Esophagus squamous epithelium (tissue), 5 donors: ENCODE data around the gene TSPAN18. TPM values are rescaled to one million over a fixed set of nuclear protein-coding genes. Genes with fewer than 3 reads are reported as not detected.

Experiments used
- DNase-seq: peaks from one replicate; lab custom pipeline; 2025; lab: John Stamatoyannopoulos, UW
- H3K27ac ChIP-seq, 4 donors: fragments of 200-600 bp; sonication (generic); one replicate each; pipeline ENCODE4 v1.5.1; 2016 to 2019; ENCODE audit warnings: mild to moderate bottlenecking in 1 of 4
- H3K27me3 ChIP-seq, 4 donors: fragments of 200-600 bp; sonication (generic); 1 replicate in 3 of 4; 2 replicates in 1 of 4; pipeline versions ENCODE4 v1.5.1 to v1.6.0; 2017 to 2021; ENCODE audit warnings: antibody characterized with exemption in 1 of 4
- H3K36me3 ChIP-seq, 3 donors: fragments of 200-600 bp; sonication (generic); one replicate each; pipeline ENCODE4 v1.5.1; 2016 to 2019
- H3K4me1 ChIP-seq, 3 donors: fragments of 200-600 bp; sonication (generic); one replicate each; pipeline ENCODE4 v1.5.1; 2017 to 2019
- H3K4me3 ChIP-seq, 4 donors: fragments of 200-600 bp; sonication (generic); 1 replicate in 3 of 4; 2 replicates in 1 of 4; pipeline ENCODE4 v1.5.1; 2016 to 2019; ENCODE audit warnings: mild to moderate bottlenecking in 2 of 4, moderate library complexity in 1 of 4
- H3K9me3 ChIP-seq, 3 donors: fragments of 200-600 bp; sonication (generic); one replicate each; pipeline ENCODE4 v1.5.1; 2016 to 2019
- POLR2A ChIP-seq, 4 donors: fragments of 450-650 bp; IDR thresholded peaks; one replicate each; pipeline ENCODE4 v1.6.1; 2017; ENCODE audit warnings: antibody characterized with exemption in 4 of 4, mild to moderate bottlenecking in 4 of 4, moderate library complexity in 3 of 4
- WGBS, 2 donors: methylation state at CpG; one replicate each; pipeline ENCODE4 v1.1.5; 2018; 5-methylcytosine and 5-hydroxymethylcytosine counted together
- intact Hi-C: fragments of 100-400 bp; cut with DNase I; formaldehyde crosslinking; loops from one replicate; pipeline ENCODE4 v1.15.0; 2022
- total RNA-seq, 4 donors: library from RNA; depleted of rRNA; stranded (reverse); fragments of >200 nt; gene quantifications; one replicate each; pipeline ENCODE4 v1.1.0, GENCODE V29; 2016
- TF ChIP-seq, protein P1 (sequence below), 6 experiments: fragments of 450-650 bp in 4 of 6; fragments of 200-600 bp in 2 of 6; sonication (generic) in 2 of 6; IDR thresholded peaks; one replicate each; pipeline ENCODE4 v1.5.1; 2016 to 2019; ENCODE audit warnings: antibody characterized with exemption in 6 of 6, mild to moderate bottlenecking in 4 of 6, moderate library complexity in 4 of 6
- donor health status: DM: yes; HTN: yes; CAD: no.

Gene TSPAN18
- total RNA-seq, 4 donors from 2014 or later: 0.80 to 4.4 (median 2.0) TPM

DNA sequence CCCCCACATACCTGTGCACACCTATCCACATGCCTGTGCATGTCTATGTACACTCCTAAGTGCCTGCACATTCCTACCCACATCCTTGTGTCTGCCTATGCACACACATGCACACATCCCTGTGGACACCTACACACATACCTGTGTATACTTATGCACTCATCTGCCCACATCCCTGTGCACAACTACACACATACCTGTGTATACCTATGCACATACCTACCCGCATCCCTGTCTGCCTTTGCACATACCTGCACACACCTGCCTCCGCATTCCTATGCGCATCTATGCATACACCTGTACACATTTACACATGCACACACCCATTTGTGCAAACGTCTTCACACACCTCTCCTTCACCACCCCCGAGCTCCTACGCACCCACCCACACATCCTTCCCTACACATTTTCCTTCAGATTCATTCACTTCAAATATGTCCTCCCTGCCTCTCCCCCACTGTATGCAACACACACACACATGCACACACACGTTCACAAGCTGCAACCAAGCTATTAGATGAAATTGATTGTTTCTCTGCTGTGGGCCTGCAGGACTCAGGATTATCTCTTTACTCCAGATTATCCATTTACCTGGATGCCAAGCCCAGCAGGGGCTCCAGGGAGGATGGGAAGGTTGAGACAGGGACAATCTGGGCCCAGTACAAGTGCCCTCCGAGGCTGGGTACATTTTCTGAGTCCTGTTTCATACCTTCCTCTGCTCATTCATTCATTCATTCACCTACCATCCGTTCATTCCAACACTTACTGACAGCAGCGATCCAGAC is 53.2 kb downstream of the TSPAN18 start:
- intact Hi-C loops: loop anchor here (10.0 kb wide), 1 partner anchor 225 kb away; no protein-coding TSS in a partner anchor
- no peak overlapping the region for H3K4me3 ChIP-seq
- peaks cover 0 to 25% (median 0%) of the 10 kb centered on the region in 3 donors for H3K4me1 ChIP-seq
- DNase-seq: no peak
- no peaks in the 10 kb centered on the region for H3K36me3 ChIP-seq
- H3K27ac ChIP-seq: peak overlapping the region in 1 of 4 donors; percentile 60
- 83 to 87% methylated on average over 10 of the region's 10 CpGs for WGBS, 2 donors
- no peaks in the 10 kb centered on the region for H3K27me3 ChIP-seq
- TF ChIP-seq POLR2A (IDR thresholded peaks at IDR 0.05): no peak
- TF ChIP-seq, protein P1, sequence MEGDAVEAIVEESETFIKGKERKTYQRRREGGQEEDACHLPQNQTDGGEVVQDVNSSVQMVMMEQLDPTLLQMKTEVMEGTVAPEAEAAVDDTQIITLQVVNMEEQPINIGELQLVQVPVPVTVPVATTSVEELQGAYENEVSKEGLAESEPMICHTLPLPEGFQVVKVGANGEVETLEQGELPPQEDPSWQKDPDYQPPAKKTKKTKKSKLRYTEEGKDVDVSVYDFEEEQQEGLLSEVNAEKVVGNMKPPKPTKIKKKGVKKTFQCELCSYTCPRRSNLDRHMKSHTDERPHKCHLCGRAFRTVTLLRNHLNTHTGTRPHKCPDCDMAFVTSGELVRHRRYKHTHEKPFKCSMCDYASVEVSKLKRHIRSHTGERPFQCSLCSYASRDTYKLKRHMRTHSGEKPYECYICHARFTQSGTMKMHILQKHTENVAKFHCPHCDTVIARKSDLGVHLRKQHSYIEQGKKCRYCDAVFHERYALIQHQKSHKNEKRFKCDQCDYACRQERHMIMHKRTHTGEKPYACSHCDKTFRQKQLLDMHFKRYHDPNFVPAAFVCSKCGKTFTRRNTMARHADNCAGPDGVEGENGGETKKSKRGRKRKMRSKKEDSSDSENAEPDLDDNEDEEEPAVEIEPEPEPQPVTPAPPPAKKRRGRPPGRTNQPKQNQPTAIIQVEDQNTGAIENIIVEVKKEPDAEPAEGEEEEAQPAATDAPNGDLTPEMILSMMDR (IDR thresholded peaks at IDR 0.05): no peak
- no peaks in the 10 kb centered on the region for H3K9me3 ChIP-seq

DNA sequence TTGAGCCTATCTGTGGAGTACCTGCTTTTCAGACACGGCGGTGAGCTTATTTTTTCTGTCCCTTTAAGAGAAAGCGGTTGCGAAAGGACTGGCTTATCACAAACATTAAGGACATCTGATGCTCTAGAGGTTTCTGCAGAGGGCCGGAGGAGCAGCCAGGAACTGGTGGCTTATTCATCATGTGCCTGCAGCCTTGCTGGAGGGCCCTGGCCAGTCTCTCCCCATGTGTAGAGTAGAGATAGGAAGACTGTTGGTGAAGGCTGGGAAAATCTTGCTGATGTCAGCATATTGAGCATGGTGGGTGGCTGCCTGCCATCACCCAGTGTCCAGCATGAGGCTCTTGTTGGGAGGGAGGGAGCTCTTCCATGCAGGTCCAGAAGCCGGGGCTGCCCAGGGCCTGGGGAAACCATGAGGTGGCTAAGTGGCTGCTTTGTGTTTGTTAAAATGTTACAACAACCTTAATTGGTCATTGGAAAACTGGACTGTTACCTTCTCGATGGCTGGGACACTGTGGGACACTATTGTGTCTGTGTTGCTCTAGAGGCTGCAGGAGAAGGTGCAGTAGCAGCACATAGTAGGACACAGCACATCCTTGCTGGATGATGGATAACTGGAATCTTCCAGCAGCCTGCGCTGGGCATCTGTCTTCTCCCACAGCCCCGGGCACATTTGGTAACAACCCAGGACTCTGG is 54.3 kb downstream of the TSPAN18 start:
- H3K27ac ChIP-seq: peak overlapping the region in 3 of 4 donors; percentile 55 to 60 (median 58)
- no peak for DNase-seq

DNA sequence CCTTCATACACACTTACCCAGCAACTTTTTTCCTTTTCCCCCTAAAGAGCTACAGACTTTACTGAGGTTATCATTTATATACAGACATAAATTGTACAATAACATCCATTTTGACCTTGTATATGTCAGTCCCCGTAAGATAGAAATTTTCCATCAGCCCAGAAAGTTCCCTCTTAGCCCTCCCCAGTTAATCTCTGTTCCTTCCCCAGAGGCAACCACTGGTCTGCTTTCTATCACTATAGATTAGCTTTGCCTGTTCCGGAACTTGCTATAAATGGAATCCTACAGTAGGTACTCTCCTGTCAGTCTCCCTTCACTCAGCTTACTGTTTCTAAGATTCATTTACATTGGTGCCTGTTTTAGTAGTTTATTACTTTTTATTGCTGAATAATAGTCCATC is 54.9 kb downstream of the TSPAN18 start:
- Histone ChIP-seq H3K4me3 (no peak overlapping the region), H3K36me3 (no peaks in the 10 kb centered on the region), H3K4me1 (peaks cover 0 to 12% (median 0%) of the 10 kb centered on the region in 3 donors), H3K27ac (peak overlapping the region in 3 of 4 donors; percentile 41 to 60 (median 55)), H3K9me3 (no peaks in the 10 kb centered on the region), H3K27me3 (no peaks in the 10 kb centered on the region)
- no peak for TF ChIP-seq POLR2A (IDR thresholded peaks at IDR 0.05)
- TF ChIP-seq, protein P1 (IDR thresholded peaks at IDR 0.05): no peak
- DNase-seq: no peak
- intact Hi-C loops: no loop called here
- 84 to 95% methylated on average over 2 of the region's 2 CpGs for WGBS, 2 donors

More for the DNA sequence above, 54.3 kb downstream of the TSPAN18 start:
- TF ChIP-seq, protein P1 (IDR thresholded peaks at IDR 0.05): no peak
- no peak for TF ChIP-seq POLR2A (IDR thresholded peaks at IDR 0.05)
- 75 to 80% methylated on average over 8 to 9 of the region's 9 CpGs for WGBS, 2 donors
- Histone ChIP-seq H3K9me3 (no peaks in the 10 kb centered on the region), H3K36me3 (no peaks in the 10 kb centered on the region), H3K4me3 (no peak overlapping the region), H3K4me1 (peaks cover 0 to 15% (median 0%) of the 10 kb centered on the region in 3 donors), H3K27me3 (no peaks in the 10 kb centered on the region)
- intact Hi-C loops: no loop called here

DNA sequence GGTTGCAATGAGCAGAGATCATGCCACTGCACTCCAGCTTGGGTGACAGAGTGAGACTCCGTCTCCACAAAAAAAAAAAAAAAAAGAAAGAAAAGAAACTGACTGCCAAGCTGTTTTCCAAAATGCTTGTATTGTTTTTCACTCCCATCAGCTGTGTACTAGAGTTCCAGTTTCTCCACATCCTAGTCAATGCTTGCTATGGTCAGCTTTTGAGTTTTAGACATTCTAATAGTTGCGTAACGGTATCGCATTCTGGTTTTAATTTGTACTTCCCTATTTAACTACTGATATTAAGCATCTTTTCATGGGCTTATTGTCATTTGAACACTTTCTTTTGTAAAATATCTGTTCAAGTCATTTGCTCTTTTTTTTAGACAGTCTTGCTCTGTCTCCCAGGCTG is 55.7 kb downstream of the TSPAN18 start:
- H3K27me3 ChIP-seq: no peaks in the 10 kb centered on the region
- 75 to 91% methylated on average over 4 of the region's 4 CpGs for WGBS, 2 donors
- intact Hi-C loops: no loop called here

More for the DNA sequence above, 55.7 kb downstream of the TSPAN18 start:
- Histone ChIP-seq H3K36me3 (no peaks in the 10 kb centered on the region), H3K27ac (peak overlapping the region in 1 of 4 donors; percentile 61), H3K9me3 (no peaks in the 10 kb centered on the region), H3K4me1 (peaks cover 0 to 12% (median 0%) of the 10 kb centered on the region in 3 donors), H3K4me3 (no peak overlapping the region)
- no peak for TF ChIP-seq POLR2A (IDR thresholded peaks at IDR 0.05)
- TF ChIP-seq, protein P1 (IDR thresholded peaks at IDR 0.05): no peak
- DNase-seq: no peak
